HG02623 (cell line): ENCODE data around the gene CCN5.

Experiments used
- ATAC-seq: cut with Tn5 transposase; IDR thresholded peaks from one replicate; pipeline ENCODE4 v1.9.1; 2021; ENCODE audit warnings: moderate library complexity; ENCODE audit not compliant: unreplicated experiment

CCN5 gene

GRCh38 chr20:44735816-44736169 lies 20.6 kb downstream of the CCN5 start:
- ATAC-seq: no peak

GRCh38 chr20:44736170-44737021 lies 21.2 kb downstream of the CCN5 start:
- ATAC-seq: no peak

GRCh38 chr20:44737116-44737515 lies 21.9 kb downstream of the CCN5 start:
- no peak for ATAC-seq

GRCh38 chr20:44738813-44739477 lies 23.8 kb downstream of the CCN5 start:
- no peak for ATAC-seq

GRCh38 chr20:44739942-44740341 lies 24.8 kb downstream of the CCN5 start:
- no peak for ATAC-seq

GRCh38 chr20:44742304-44743079 lies 27.3 kb downstream of the CCN5 start:
- no peak for ATAC-seq

- ATAC-seq: no peak
Measured at GRCh38 chr20:44743080-44743701, 28.0 kb downstream of the CCN5 start.

- ATAC-seq: no peak
Measured at GRCh38 chr20:44743916-44744655, 28.9 kb downstream of the CCN5 start.

GRCh38 chr20:44745122-44745597 lies 30.0 kb downstream of the CCN5 start:
- ATAC-seq: no peak

GRCh38 chr20:44745598-44746366 lies 30.6 kb downstream of the CCN5 start, which contains the start of gene KCNK15:
KCNK15 (plus strand) TSS chr20:44745865; CDS start chr20:44745911, 46 bp downstream.
- ATAC-seq: no peak

GRCh38 chr20:44746367-44747165 lies 31.4 kb downstream of the CCN5 start:
- ATAC-seq: no peak

GRCh38 chr20:44747166-44748004 lies 32.2 kb downstream of the CCN5 start:
- no peak for ATAC-seq

GRCh38 chr20:44748005-44748370 lies 32.8 kb downstream of the CCN5 start:
- ATAC-seq: no peak

GRCh38 chr20:44750081-44750805 lies 35.1 kb downstream of the CCN5 start:
- ATAC-seq: no peak

GRCh38 chr20:44752099-44752931 lies 37.1 kb downstream of the CCN5 start:
- no peak for ATAC-seq

GRCh38 chr20:44754554-44754953 lies 39.4 kb downstream of the CCN5 start:
- no peak for ATAC-seq
